ENCODE measurements around the gene PPFIBP1.
"Not testable (repeated sequence)": the region's sequence is repeated elsewhere in the genome, so short reads cannot be mapped to it uniquely, and the experiment has no call there.

Gene PPFIBP1

DNA sequence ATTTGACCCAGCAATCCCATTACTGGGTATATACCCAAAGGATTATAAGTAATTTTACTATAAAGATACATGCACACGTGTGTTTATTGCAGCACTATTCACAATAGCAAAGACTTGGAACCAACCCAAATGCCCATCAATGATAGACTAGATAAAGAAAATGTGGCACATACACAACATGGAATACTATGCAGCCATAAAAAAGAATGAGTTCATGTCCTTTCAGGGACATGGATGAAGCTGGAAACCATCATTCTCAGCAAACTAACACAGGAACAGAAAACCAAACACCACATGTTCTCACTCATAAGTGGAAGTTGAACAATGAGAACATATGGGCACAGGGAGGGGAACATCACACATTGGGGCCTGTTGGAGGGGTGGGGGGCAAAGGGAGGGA is 20.9 kb downstream of the PPFIBP1 start:
- DNase-seq: not testable (repeated sequence)

DNA sequence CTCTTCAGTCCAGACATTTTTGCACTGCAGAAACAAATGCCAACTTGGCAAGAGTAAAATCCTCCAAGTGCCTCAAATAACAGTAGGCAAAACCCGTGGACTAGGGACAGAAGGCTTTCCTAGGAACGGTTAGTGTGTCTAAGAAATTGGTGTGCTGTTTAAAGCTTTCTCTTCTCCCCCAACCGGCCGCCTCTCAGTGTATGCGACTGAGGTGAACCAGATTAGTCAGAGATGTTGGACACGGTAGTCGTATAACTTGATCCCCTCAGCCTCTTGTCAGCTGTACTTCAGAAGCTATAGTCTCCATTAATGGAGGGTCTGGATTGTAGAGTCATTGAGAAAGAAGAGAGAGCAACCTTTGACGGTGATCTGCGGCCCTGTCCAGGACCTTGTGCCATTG is 21.7 kb downstream of the PPFIBP1 start:
- no peak for DNase-seq

DNA sequence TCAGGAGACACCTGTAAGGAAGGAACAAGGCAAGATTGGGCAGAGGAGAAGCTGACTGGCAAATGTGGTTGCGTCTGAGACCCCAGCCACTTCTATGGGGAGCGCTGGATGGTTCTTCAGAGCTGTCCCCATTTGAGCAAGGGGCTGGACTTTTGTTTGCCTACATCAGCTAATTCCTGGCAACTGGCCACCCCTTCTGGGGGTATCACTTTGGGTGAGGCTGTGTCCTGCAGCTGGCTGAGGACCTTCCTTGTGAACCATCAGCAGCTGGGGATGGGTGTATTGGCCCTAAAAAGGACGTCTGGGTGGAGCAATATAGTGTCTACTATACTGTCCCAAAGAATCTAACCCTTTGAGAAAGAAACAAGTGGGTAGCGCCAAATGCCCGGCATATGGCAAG is 23.6 kb downstream of the PPFIBP1 start:
- DNase-seq: no peak

DNA sequence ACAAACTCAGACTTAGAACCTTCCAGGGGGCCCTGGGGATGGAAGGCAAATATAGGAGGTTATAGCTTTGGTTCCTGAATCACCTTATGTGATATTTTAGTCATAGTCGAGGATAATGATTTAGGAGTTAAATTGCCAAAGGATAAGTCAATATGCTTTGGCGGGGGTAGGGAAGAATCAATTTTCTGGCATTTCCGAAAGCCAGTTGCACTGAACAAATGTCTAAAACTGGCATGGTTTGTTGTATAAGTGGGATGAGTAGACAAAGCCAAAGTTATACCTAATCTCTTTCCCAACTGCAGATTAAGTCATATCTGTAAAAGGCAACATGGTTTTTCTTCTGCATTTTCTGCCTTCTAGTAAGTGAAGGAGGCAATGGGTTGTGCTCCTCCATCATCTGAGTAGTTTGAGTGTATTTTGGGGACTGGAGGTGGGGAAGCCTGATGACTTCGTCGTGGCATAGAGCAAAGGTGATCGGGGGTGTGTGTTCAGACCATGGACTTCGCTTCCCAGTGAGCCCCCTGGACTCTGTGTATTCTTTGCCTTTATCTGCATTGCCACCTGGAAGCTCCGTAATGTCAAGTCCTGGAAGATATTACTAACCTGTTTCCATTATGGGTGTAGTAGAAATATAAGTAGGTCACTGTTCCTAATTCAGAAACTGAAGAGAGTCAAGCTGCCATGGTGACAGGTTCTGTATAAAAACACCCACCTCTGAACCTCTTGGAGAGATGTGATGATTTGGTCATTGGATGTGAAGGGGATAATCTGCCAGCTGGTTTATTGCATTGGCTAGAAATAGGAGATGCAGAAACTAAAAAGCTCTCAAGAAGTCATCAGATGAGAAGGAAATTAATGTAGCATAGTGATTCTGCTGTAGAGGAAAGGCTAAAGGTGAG is 24.5 kb downstream of the PPFIBP1 start:
- no peak for DNase-seq

DNA sequence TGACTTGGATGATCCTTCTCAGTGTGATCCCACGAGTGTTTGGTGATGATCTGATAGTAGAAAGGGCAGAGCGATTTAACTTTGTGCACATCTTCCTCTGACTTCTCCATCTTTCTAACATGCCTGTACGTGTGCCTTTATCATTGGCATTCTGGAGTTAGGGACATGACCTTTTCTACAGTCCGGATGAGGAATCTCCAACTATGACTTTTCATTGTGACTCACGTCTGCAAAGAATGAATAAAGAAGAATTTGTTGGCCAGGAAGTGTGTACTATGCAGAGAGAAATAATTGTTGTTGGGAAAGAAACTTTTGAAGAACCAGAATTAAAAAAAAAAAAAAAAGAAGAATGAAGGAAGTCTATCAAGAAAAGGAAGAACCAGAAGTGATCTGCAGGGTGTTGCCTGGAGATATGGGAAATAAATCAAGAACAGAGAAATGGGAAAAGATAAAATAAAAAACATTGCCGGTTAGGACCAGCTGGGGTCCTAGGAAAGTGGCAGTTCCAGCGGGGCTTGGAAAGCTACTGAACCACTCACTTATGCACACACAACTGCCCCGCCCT is 25.3 kb downstream of the PPFIBP1 start:
- DNase-seq: peak; percentile 86

DNA sequence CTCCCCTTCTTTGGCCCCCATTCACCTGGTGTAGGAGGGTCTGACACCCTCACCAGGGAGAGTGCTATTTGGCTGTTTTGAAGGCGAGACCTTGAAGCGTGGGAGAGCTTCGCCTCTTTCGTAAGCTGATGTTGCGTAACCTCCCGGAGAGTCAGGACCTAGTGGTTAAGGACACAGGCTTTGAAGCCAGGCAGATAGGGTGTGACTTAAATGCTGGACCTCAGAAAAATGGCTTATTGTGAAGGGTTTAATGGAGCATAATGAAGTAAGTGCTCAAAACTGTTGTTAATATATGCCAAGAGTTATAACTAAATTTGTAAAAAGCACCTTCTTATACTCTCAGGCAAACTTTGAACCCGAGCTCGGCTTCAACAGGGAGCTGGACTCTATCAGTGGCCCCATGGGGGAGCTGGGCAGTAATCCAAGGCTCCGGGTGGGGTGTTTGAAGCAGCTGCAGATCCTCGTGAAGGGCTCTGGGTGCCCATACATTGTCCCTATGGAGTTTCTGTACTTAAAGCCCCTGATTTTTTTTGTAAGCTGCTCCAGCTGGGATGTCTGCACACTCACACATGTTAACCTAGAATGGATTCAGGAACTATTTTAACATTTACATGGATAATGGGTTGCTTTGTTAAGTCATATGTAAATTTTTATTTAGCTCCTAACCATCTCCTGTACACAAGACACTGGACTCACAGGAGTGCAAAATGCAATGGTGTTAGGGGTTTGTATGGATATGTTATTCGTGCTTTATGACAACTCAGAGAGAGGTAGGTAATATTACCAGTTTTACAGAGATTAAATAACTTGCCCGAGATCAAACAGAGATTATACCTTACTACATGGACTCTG is 26.0 kb downstream of the PPFIBP1 start:
- peak; percentile 88 for DNase-seq

DNA sequence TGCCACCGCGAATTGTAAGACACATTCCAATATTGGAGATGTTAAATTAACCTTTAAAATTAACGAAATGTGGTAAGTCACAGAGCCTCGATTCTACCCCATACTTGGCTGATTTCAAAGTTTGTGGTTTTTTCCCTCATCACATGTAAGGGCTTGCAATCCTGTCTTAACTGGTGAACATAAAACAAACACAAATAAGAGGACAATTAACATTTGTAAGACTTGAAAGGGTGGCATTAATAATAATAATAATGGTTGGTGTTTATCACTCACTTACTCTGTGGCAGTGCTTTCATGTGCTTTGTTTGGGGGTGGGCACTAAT is 26.6 kb downstream of the PPFIBP1 start:
- DNase-seq: no peak

DNA sequence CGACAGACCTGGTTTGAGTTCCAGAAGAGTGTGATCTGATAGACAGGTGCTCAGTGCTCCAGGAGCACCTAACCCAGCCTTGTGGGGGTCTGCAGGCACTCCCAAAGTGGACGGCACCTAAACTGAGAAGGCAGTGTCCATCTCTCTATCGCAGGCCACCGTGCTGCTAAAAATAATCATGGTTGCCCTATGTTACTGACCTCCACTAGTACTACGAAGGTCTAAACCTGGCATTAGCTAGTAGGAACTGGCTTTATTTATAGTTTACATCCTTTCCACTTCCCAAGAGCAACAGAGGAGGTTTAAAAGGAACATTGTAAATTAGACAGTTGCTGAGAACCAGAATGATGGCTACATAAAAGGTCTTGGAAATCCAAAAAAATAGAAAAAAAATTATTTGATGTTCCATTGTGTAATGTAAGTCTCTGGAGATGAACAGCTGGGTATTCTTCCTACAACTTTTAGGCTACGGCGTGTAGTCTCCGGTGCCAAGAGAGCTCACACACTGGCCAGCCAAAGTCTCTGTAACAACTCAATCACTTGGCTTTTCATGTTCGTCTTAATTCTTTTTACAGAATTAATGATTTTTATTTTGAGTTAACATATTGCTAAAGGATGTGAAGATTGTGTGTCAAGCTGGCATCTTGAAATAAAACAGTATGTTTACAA is 27.3 kb downstream of the PPFIBP1 start:
- DNase-seq: no peak

DNA sequence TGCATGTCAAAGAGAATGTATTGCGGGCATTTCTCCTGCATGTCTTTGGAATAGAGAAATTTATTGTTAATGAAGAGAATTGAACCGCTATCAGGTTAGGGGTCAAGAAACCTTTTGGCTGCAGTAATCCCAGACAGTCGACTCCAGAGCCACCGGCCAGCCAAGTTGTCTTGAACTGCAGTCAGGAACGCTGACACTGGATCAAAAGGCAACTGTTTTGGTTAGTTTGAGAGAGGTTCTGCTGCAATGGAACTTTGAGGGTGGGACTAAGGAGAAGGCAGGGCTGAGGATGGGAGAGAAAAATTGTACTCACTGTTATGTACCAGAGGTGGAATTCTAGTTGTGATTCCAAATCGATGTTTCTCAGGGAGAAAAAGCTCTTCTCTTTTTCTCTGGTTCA is 28.2 kb downstream of the PPFIBP1 start:
- no peak for DNase-seq

DNA sequence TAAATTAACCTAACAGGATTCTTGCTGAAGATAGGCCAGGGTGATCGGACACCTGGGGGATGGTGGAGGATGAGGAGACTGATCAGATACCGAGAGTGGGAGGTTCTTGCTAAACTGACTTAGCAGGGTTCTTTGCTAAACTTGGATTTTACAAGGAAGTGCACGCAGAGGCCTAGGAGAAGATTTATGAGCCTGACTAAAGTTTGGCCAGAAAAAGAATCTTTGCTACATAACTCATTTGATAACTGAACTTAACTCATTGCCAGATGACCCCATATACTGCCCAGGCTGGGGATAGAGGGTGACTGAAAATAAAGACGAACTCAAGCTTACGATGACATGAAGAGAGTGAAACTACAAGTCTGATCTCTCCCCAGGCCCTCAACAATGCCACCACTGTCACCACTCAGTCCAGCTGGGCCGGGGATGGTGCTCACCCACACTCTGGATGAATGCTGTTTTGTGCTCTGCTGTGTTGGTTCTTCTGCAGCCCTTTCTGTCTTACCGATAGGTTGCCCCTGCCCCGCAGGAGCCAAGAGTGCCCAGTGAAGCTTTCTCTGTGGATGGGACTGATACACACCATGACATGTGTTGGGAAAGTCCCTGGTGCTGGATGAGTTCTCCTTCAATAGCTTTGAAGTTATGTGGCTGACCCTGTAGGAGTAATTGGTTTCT is 29.0 kb downstream of the PPFIBP1 start:
- DNase-seq: no peak

DNA sequence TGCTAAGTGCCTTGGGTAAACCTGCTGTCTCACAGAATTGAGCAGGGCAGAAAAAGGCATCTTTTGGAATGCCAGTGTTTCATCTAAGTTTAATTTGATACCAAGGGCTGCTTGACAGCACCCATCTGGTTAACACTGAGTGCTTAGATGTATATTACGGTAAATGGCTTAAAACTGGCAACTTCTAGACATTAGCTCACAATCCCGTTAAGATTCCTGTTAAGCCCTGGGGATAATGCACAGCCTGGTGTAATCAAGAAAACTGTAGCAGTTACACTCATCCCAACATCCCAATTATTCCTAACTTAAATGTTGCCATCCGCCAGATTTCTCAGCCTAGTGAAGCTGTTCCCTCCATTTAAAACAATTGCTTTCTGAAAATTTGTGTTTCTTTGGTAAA is 29.9 kb downstream of the PPFIBP1 start:
- no peak for DNase-seq

DNA sequence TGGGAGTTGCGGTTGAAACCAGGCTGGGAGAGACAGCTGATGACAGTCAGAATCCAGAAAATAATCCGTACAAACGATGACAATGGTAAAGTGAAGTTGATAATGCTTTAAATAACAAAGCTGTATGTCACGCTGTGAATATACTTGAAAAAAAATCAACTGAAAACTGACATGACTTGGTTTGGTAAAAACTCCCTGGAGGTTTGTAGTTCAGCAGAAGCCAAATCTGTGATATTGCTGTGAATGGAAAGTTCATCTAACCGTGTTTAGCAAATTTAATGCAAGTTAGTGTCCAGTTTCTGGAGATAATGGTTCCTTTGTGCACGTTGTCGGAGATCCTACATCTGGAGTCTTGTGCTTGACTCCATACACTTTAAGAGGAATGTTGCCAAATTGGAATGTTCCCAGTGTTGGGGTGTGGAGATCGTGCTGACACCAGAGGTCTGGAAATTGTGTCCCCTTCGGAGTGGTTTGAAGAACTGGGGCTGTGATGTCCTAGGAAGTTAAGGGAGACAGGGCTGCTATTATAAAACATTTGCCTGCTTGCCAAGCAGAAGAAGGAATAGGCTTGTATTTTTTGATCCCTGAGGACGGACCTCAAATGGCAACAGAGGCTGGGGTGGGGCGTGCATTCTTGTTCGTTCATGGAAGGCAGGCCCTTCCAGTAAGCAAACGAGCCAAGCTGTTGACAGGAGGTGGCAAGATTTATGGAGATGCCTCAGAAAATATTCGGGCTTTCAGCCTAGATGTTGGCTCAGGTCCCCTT is 30.6 kb downstream of the PPFIBP1 start:
- peak; percentile 83 for DNase-seq

DNA sequence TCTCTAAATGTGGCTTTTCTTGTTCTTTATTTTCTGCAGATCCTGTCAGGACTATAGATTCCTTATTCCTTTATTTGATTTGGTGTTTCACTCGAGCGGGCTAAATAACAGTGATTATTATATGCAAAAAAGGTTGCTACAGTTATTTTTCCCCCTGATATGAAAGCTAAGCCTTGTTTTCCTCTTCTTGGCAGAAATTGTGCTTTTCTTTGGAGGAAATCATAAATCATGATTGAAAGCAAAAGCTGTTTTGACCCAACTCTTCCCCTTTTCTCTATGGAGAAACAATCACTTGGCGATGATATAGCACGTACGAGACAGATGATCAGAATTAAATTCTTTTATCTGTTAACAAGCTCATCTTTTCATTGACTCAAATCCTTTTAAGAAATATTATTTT is 31.4 kb downstream of the PPFIBP1 start:
- DNase-seq: no peak

DNA sequence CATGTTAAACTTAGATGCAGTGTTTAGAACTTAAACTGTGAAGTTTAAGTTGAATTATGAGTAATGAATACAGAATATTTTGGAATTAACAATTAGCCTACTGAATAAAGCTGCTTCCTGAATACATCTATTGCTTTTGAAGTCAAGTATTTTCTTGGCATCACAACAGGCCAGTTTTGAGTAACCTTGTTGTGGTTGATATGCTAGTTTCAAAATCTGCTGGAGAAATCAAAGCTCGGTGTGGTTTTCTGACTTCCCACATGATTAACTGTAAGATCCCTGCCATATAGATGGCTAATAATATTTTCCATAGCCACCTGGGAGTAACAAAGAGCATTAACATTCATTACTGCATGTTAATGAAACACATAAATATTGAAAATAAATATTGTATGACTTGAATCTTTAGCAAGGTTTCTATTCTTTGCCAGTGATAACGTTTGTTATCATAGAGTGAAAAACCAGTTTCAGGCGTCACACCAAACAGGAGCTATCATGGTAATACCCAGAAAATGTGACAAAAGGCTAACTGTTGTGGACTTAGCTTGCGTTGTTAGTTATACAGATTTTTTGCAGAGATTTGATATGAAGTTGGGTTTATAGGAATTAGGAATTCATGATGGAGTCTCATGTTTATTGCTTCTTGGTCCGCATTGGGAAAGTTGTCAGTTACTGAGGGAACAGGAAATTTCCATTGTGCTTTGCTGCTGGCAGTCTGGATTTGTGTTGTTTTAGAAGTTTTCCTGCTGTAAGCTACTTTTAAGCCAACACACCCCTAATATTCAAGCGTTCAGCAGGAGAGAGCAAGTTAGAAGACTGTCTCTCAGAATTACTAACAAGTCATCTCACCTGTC is 32.1 kb downstream of the PPFIBP1 start:
- no peak for DNase-seq

DNA sequence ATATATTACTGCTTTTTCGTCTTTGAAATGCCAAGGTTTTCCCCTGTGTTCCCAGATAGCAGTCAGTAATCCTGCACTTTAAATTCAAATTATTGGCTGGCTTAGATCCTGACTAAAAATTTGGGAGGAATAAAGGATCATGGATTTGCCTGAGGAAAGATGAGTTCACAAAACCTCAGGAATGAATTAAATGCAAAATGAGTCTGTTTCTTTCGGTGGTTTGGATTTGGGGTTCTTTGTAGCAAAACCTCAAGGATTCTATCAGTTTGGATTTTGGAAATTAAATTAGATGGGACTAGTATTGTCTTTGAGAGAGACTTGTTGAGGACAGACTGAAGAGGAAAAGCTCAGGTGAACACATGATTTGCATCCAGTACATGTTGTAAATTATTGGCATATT is 36.1 kb downstream of the PPFIBP1 start:
- peak; percentile 34 for DNase-seq

DNA sequence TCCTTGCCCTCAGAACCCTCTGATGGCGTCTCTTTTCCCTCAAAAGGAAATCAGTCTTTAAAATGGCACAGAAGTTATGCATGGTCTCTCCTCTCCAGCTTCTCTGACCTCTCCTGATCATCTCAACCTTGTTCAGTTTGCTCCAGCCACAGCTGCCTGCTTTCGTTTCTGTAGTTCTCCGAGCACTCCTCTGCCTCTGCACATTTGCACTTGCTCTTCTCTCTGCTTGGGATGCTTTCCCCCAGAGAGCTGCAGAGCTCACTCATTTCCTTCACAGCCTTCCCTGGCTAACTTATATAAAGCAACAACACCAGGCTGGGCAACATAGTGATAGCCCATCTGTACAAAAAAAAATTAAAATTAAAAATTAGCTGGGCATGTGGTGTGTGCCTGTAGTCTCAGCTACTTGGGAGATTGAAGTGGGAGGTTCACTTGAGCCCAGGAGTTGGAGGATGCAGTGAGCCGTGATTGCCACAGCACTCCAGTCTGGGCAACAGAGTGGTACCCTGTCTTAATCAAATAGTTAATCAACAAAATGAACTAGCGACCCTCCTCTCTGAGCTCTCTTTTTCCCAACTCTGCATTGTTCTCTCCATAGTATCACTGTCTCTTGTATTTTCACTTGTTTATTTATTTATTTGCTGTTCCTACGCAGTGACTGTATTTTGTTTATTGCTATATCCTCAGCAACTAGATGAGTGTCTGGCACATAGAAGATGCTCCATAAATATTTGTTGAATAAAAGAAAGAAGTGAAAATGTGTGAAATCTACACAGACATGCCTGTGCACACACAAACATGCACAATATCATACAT is 37.7 kb downstream of the PPFIBP1 start:
- DNase-seq: no peak

DNA sequence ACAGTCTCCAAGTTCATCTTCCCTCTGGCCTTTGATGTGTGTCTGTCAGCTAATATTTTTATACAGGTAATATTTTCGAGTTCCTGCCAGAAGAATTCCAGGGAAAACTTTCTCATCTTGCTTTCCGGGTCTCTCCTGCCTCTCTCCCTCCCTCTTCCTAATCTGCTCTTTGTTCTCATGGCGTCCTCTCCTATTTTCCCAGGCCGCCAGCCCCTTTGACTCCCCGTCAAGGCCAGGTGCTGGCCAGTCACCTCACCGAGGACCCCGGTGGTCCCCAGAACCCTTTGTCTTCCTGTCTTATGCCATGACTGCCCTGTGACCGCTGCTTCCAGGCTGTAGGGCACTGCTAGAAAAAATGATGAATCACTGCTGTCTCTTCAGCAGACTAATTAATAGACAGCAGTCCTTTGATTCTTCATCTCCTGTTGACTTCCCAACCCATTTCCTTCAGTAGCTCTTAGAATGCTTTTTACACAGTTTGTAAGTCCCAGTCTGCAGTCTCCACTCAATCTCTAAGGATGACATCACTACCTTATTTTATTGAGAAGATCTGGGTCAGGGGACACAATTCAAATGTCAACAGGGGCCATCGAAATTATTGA is 40.7 kb downstream of the PPFIBP1 start:
- DNase-seq: peak; percentile 33

DNA sequence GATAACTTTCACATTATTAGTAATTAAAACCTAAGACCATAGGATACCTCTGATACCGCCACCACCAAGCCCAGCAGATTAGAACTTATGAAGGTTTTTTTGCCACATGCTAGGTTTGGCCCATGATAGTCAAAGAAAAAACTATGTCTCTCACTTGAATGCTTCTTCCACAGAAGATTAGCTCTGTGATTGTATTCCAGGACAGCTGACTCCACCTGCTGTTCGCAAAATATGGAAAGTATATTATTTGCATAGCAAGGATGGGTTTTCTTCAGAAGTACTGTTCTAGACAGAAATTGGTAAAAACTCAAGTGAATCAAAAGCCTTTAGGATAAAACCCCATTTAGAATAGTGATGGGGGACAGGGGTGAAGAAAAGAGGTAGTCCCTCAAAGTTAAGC is 42.2 kb downstream of the PPFIBP1 start:
- DNase-seq: no peak

DNA sequence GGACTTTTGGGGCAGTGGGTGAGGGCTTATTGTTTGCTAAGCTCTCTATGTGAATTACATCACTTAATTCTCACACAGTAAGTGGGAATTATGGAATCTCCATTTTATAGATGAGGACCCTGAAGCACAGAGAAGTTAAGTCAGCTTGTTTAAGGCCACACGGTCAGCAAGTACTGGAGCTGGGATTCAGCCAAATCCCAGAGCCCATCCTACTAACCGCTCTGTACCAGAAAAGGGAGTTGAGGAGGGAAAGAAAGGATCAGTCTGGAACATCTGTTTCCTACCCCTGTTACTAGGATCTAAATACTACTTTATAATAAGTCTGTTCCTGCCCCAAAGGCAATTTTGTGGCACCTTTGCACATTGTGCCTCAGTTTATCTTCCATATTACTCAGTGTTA is 42.6 kb downstream of the PPFIBP1 start:
- DNase-seq: no peak
